ENCODE measurements around the gene ABTB2. TPM values are rescaled to one million over a fixed set of nuclear protein-coding genes. Genes with fewer than 3 reads are reported as not detected.

ABTB2 gene
- total RNA-seq, 1 experiment from 2014 or later, result 5.5 TPM

- Histone ChIP-seq H3K27me3 (ENCODE audit: insufficient read depth, low read length) (no peaks in the 10 kb centered on the region), H4K8ac (replicated peaks; ENCODE audit: insufficient read length, low read depth, low read length) (no peak overlapping the region), H3K9ac (ENCODE audit: extremely low read depth, insufficient read length, low read length) (no peak overlapping the region), H2BK15ac (ENCODE audit: low read depth, low read length) (no peak overlapping the region), H3K23me2 (ENCODE audit: insufficient read length, low read depth, low read length, poor library complexity, severe bottlenecking) (no peaks in the 10 kb centered on the region), H4K20me1 (ENCODE audit: control insufficient read depth, insufficient read depth, insufficient read length) (no peaks in the 10 kb centered on the region), H3T11ph (ENCODE audit: low read length) (no peak overlapping the region), H3K23ac (ENCODE audit: insufficient read length, low read depth, low read length) (no peak overlapping the region), H2BK20ac (ENCODE audit: low read depth, low read length, poor library complexity, severe bottlenecking) (no peak overlapping the region), H3K27ac (ENCODE audit: insufficient read length, low read depth, low read length) (no peak overlapping the region), H3K56ac (ENCODE audit: insufficient read length, low read depth, low read length) (no peak overlapping the region), H4K5ac (ENCODE audit: insufficient read length, low read depth, low read length) (no peak overlapping the region), H3K18ac (ENCODE audit: insufficient read length, low read depth, low read length) (no peak overlapping the region), H3K79me2 (ENCODE audit: insufficient read depth, low read length) (no peaks in the 10 kb centered on the region), H2BK12ac (ENCODE audit: insufficient read length, low read depth, low read length) (no peak overlapping the region), H3K4me1 (ENCODE audit: insufficient read depth, low read length) (no peaks in the 10 kb centered on the region), H3K14ac (ENCODE audit: insufficient read depth, low read length) (no peak overlapping the region), H2AK5ac (ENCODE audit: insufficient read length, low read length) (no peak overlapping the region), H4K91ac (ENCODE audit: insufficient read length, low read depth, low read length) (no peak overlapping the region), H3K4ac (ENCODE audit: low read depth, low read length) (no peak overlapping the region), H2BK120ac (ENCODE audit: low read depth, low read length, poor library complexity, severe bottlenecking) (no peak overlapping the region), H3K9me3 (ENCODE audit: control insufficient read depth, low read depth, low read length) (no peaks in the 10 kb centered on the region), H3K4me2 (ENCODE audit: insufficient read depth, insufficient read length, low read length) (no peak overlapping the region), H2AFZ (ENCODE audit: low read length) (no peak overlapping the region), H2BK5ac (ENCODE audit: insufficient read length, low read length) (no peak overlapping the region), H3K79me1 (ENCODE audit: insufficient read depth, low read depth, low read length, poor library complexity, severe bottlenecking) (no peaks in the 10 kb centered on the region)
- H3K27me3 Mint-ChIP-seq (ENCODE audit: low read depth), result no peaks in the 10 kb centered on the region; the same call in 1 of the 2 replicates
- TF ChIP-seq, protein P1, sequence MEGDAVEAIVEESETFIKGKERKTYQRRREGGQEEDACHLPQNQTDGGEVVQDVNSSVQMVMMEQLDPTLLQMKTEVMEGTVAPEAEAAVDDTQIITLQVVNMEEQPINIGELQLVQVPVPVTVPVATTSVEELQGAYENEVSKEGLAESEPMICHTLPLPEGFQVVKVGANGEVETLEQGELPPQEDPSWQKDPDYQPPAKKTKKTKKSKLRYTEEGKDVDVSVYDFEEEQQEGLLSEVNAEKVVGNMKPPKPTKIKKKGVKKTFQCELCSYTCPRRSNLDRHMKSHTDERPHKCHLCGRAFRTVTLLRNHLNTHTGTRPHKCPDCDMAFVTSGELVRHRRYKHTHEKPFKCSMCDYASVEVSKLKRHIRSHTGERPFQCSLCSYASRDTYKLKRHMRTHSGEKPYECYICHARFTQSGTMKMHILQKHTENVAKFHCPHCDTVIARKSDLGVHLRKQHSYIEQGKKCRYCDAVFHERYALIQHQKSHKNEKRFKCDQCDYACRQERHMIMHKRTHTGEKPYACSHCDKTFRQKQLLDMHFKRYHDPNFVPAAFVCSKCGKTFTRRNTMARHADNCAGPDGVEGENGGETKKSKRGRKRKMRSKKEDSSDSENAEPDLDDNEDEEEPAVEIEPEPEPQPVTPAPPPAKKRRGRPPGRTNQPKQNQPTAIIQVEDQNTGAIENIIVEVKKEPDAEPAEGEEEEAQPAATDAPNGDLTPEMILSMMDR (conservative IDR thresholded peaks at IDR 0.05), result no peak
- no peaks in the 10 kb centered on the region for H3K9me3 Mint-ChIP-seq
- no peak overlapping the region for H3K4me3 Mint-ChIP-seq
- DNase-seq, result no peak
- no peak overlapping the region; a peak in 1 of 7 replicates for H3K27ac Mint-ChIP-seq
- no peaks in the 10 kb centered on the region for H3K4me1 Mint-ChIP-seq
- no CpG with 5 or more reads among the region's 8 CpGs for WGBS (ENCODE audit: extremely low coverage, insufficient read length, low lambda C conversion rate)
- peaks cover 40 to 94% (median 79%) of the 10 kb centered on the region in 3 experiments; a peak in 6 of 7 replicates for H3K36me3 Mint-ChIP-seq (ENCODE audit: insufficient read depth in 1 of 3, low read depth in 3 of 3)
These were observed 221.4 kb downstream of the ABTB2 start for GRCh38 chr11:34136420-34136819.
